ENCODE measurements around the gene GRPR. TPM values are rescaled to one million over a fixed set of nuclear protein-coding genes. Genes with fewer than 3 reads are reported as not detected.

The GRPR gene
- total RNA-seq, 6 experiments from 2014 or later, result not detected

GRCh38 chrX:16167181-16167580, 43.8 kb downstream of the GRPR start, which contains the start of gene MAGEB17:
MAGEB17 (plus strand) TSS chrX:16167481; CDS start chrX:16170383, 2,902 bp downstream.
- DNase-seq, result no peak
- WGBS (ENCODE audit: insufficient coverage, low coverage, low lambda C conversion rate, missing lambda C conversion rate), result 52% methylated on average over 5 of the region's 5 CpGs

DNA sequence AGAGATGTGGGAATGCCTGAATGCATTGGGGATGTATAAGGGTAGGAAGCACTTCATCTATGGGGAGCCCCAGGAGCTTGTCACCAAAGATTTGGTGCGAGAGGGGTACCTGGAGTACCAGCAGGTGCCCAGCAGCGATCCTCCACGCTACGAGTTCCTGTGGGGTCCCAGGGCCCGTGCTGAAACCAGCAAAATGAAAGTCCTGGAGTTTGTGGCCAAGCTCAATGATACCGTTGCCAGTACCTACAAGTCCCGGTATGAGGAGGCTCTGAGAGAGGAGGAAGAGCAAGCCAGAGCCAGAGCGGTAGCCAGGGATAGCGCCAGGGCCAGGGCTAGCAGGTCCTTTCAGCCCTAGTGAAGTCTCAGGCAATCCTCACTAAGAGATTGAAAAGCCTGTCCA, 47.7 kb downstream of the GRPR start:
- intact Hi-C loops (cut with DNase I), result no loop called here
- 91% methylated on average over 8 of the region's 9 CpGs for WGBS (ENCODE audit: insufficient coverage, low coverage, low lambda C conversion rate, missing lambda C conversion rate)
- no peak overlapping the region for H3K4me3 ChIP-seq
- ATAC-seq, result no peak
- no peaks in the 10 kb centered on the region for H3K9me3 ChIP-seq
- no peaks in the 10 kb centered on the region for H3K27me3 ChIP-seq
- no peak for DNase-seq
- H3K27ac ChIP-seq, result no peak overlapping the region
- no peaks in the 10 kb centered on the region for H3K4me1 ChIP-seq
- no peaks in the 10 kb centered on the region for H3K36me3 ChIP-seq
- no peak for TF ChIP-seq POLR2A (IDR thresholded peaks at IDR 0.05)
- TF ChIP-seq, protein P1, sequence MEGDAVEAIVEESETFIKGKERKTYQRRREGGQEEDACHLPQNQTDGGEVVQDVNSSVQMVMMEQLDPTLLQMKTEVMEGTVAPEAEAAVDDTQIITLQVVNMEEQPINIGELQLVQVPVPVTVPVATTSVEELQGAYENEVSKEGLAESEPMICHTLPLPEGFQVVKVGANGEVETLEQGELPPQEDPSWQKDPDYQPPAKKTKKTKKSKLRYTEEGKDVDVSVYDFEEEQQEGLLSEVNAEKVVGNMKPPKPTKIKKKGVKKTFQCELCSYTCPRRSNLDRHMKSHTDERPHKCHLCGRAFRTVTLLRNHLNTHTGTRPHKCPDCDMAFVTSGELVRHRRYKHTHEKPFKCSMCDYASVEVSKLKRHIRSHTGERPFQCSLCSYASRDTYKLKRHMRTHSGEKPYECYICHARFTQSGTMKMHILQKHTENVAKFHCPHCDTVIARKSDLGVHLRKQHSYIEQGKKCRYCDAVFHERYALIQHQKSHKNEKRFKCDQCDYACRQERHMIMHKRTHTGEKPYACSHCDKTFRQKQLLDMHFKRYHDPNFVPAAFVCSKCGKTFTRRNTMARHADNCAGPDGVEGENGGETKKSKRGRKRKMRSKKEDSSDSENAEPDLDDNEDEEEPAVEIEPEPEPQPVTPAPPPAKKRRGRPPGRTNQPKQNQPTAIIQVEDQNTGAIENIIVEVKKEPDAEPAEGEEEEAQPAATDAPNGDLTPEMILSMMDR (IDR thresholded peaks at IDR 0.05), result no peak

More at GRCh38 chrX:16167181-16167580, 43.8 kb downstream of the GRPR start, which contains the start of gene MAGEB17:
- TF ChIP-seq, protein P1 (IDR thresholded peaks at IDR 0.05), result no peak
- TF ChIP-seq POLR2A (IDR thresholded peaks at IDR 0.05), result no peak
- Histone ChIP-seq H3K4me3 (no peak within 1 kb of the TSS), H3K27me3 (no peaks in the 10 kb centered on the region), H3K36me3 (no peaks in the 10 kb centered on the region), H3K4me1 (no peaks in the 10 kb centered on the region), H3K9me3 (no peaks in the 10 kb centered on the region), H3K27ac (no peak within 1 kb of the TSS)
- no peak for ATAC-seq
- intact Hi-C loops (cut with DNase I), result no loop called here

- Histone ChIP-seq H3K27ac (no peak overlapping the region), H3K4me3 (no peak overlapping the region), H3K4me1 (no peaks in the 10 kb centered on the region), H3K9me3 (no peaks in the 10 kb centered on the region), H3K27me3 (no peaks in the 10 kb centered on the region), H3K36me3 (no peaks in the 10 kb centered on the region)
- intact Hi-C loops (cut with DNase I), result no loop called here
- ATAC-seq (no peak), DNase-seq (no peak)
- TF ChIP-seq POLR2A (IDR thresholded peaks at IDR 0.05), result no peak
- TF ChIP-seq, protein P1 (IDR thresholded peaks at IDR 0.05), result no peak
- WGBS (ENCODE audit: insufficient coverage, low coverage, low lambda C conversion rate, missing lambda C conversion rate), result 84% methylated on average over 3 of the region's 4 CpGs
These were observed 48.6 kb downstream of the GRPR start for GRCh38 chrX:16171944-16172343.

DNA sequence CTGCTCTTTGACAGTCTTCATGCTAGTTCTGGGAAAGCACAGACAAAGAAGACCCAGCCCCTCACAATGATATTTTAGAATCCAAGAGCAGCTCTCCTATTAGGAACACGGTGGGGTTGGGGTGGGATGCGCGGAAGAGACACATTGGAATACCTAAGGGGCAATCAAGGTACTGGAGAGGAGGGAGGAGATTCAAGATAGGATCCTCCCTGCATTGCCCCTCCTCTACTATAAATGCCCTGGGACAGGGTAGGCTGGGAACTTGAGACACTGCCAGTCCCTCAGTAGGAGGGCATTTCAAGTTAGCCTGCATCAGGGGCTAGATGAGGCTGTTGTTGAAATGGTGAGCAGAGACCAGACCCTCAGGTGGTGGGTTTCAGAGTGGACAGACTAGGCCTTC, 49.0 kb downstream of the GRPR start:
- no peak for DNase-seq
- Histone ChIP-seq H3K27me3 (no peaks in the 10 kb centered on the region), H3K4me3 (no peak overlapping the region), H3K4me1 (no peaks in the 10 kb centered on the region), H3K9me3 (no peaks in the 10 kb centered on the region), H3K36me3 (no peaks in the 10 kb centered on the region), H3K27ac (no peak overlapping the region)
- intact Hi-C loops (cut with DNase I), result no loop called here
- WGBS (ENCODE audit: insufficient coverage, low coverage, low lambda C conversion rate, missing lambda C conversion rate), result no CpG with 5 or more reads among the region's 3 CpGs
- TF ChIP-seq, protein P1 (IDR thresholded peaks at IDR 0.05), result no peak
- no peak for TF ChIP-seq POLR2A (IDR thresholded peaks at IDR 0.05)
- no peak for ATAC-seq
